H9 (cell line): Measurements from ENCODE around the gene CADPS. TPM values are rescaled to one million over a fixed set of nuclear protein-coding genes. Genes with fewer than 3 reads are reported as not detected.

Experiments used
- DNase-seq: peaks from one replicate; pipeline ENCODE4 v3.0.0-alpha.2; 2017
- H2AFZ ChIP-seq: one replicate; pipeline ENCODE4 v1.6.1; 2013; ENCODE audit warnings: mild to moderate bottlenecking, low read length, control low read depth, moderate library complexity
- H2AK5ac ChIP-seq: 2 replicates; pipeline ENCODE4 v1.6.1; 2013; ENCODE audit warnings: low read length, control low read depth, mixed read lengths; ENCODE audit not compliant: insufficient read length
- H2BK120ac ChIP-seq: one replicate; pipeline ENCODE4 v1.6.1; 2013; ENCODE audit warnings: low read depth, mild to moderate bottlenecking, low read length, control low read depth, inconsistent platforms; ENCODE audit not compliant: poor library complexity, severe bottlenecking
- H2BK12ac ChIP-seq: 2 replicates; pipeline ENCODE4 v1.6.1; 2013; ENCODE audit warnings: low read length, control low read depth, mixed read lengths, low read depth; ENCODE audit not compliant: insufficient read length
- H2BK15ac ChIP-seq: 2 replicates; pipeline ENCODE4 v1.6.1; 2013; ENCODE audit warnings: low read depth, low read length, control low read depth
- H2BK20ac ChIP-seq: one replicate; pipeline ENCODE4 v1.6.1; 2013; ENCODE audit warnings: low read depth, mild to moderate bottlenecking, low read length, control low read depth, inconsistent platforms; ENCODE audit not compliant: poor library complexity, severe bottlenecking
- H2BK5ac ChIP-seq: 2 replicates; pipeline ENCODE4 v1.6.1; 2013; ENCODE audit warnings: low read length, control low read depth, mixed read lengths; ENCODE audit not compliant: insufficient read length
- H3K14ac ChIP-seq: 2 replicates; pipeline ENCODE4 v1.6.1; 2013; ENCODE audit warnings: low read length, control low read depth; ENCODE audit not compliant: insufficient read depth
- H3K18ac ChIP-seq: 2 replicates; pipeline ENCODE4 v1.6.1; 2013; ENCODE audit warnings: low read depth, mild to moderate bottlenecking, mixed read lengths, low read length, control low read depth; ENCODE audit not compliant: insufficient read length
- H3K23ac ChIP-seq: 2 replicates; pipeline ENCODE4 v1.6.1; 2013; ENCODE audit warnings: low read length, control low read depth, mixed read lengths, low read depth; ENCODE audit not compliant: insufficient read length
- H3K23me2 ChIP-seq: 2 replicates; pipeline ENCODE4 v1.6.1; 2013; ENCODE audit warnings: low read depth, mild to moderate bottlenecking, mixed read lengths, low read length, control low read depth; ENCODE audit not compliant: insufficient read length, poor library complexity, severe bottlenecking
- H3K27ac ChIP-seq: 2 replicates; pipeline ENCODE4 v1.5.1; 2013; ENCODE audit warnings: low read length, control low read depth, mixed read lengths, low read depth; ENCODE audit not compliant: insufficient read length
- H3K27me3 ChIP-seq: 2 replicates; pipeline ENCODE4 v1.6.1; 2013; ENCODE audit warnings: low read length, control low read depth, inconsistent platforms; ENCODE audit not compliant: insufficient read depth
- H3K4ac ChIP-seq: 2 replicates; pipeline ENCODE4 v1.6.1; 2013; ENCODE audit warnings: low read depth, mild to moderate bottlenecking, control low read depth, inconsistent platforms, low read length, moderate library complexity
- H3K4me1 ChIP-seq: 2 replicates; pipeline ENCODE4 v1.6.1; 2013; ENCODE audit warnings: low read length, control low read depth, inconsistent platforms; ENCODE audit not compliant: insufficient read depth
- H3K4me2 ChIP-seq: 2 replicates; pipeline ENCODE4 v1.6.1; 2013; ENCODE audit warnings: low read length, control low read depth, mixed read lengths; ENCODE audit not compliant: insufficient read length, insufficient read depth
- H3K56ac ChIP-seq: 2 replicates; pipeline ENCODE4 v1.6.1; 2013; ENCODE audit warnings: low read depth, mild to moderate bottlenecking, mixed read lengths, low read length, control low read depth; ENCODE audit not compliant: insufficient read length
- H3K79me1 ChIP-seq: 2 replicates; pipeline ENCODE4 v1.6.1; 2013; ENCODE audit warnings: low read depth, mild to moderate bottlenecking, moderate library complexity, low read length, control low read depth, inconsistent platforms; ENCODE audit not compliant: insufficient read depth, poor library complexity, severe bottlenecking
- H3K79me2 ChIP-seq: 2 replicates; pipeline ENCODE4 v1.6.1; 2013; ENCODE audit warnings: low read length, control low read depth, inconsistent platforms; ENCODE audit not compliant: insufficient read depth
- H3K9ac ChIP-seq: 2 replicates; pipeline ENCODE4 v1.6.1; 2013; ENCODE audit warnings: low read length, control low read depth, mixed read lengths; ENCODE audit not compliant: insufficient read length; ENCODE audit errors: extremely low read depth
- H3K9me3 ChIP-seq: one replicate; pipeline ENCODE4 v1.6.1; 2013; ENCODE audit warnings: low read depth, low read length, inconsistent platforms; ENCODE audit not compliant: control insufficient read depth
- H3T11ph ChIP-seq: one replicate; pipeline ENCODE4 v1.6.1; 2013; ENCODE audit warnings: mild to moderate bottlenecking, low read length, control low read depth, inconsistent platforms
- H4K20me1 ChIP-seq: one replicate; pipeline ENCODE4 v1.6.1; 2013; ENCODE audit not compliant: control insufficient read depth, insufficient read length, insufficient read depth
- H4K5ac ChIP-seq: 2 replicates; pipeline ENCODE4 v1.6.1; 2013; ENCODE audit warnings: low read depth, mild to moderate bottlenecking, mixed read lengths, low read length, control low read depth; ENCODE audit not compliant: insufficient read length
- H4K8ac ChIP-seq: replicated peaks from 2 replicates; pipeline ENCODE4 v1.6.1; 2013; ENCODE audit warnings: low read length, control low read depth, mixed read lengths, low read depth; ENCODE audit not compliant: insufficient read length
- H4K91ac ChIP-seq: 2 replicates; pipeline ENCODE4 v1.6.1; 2013; ENCODE audit warnings: low read depth, mild to moderate bottlenecking, moderate library complexity, mixed read lengths, low read length, control low read depth; ENCODE audit not compliant: insufficient read length
- H3K27ac Mint-ChIP-seq, 3 experiments: 2 replicates in 2 of 3; 3 replicates in 1 of 3; pipeline ENCODE4 v1.8.0; 2020 to 2021; ENCODE audit warnings: mixed read lengths in 3 of 3, mild to moderate bottlenecking in 1 of 3, moderate library complexity in 1 of 3
- H3K27me3 Mint-ChIP-seq: 2 replicates; pipeline ENCODE4 v1.8.0; 2021; ENCODE audit warnings: low read depth, mild to moderate bottlenecking, moderate library complexity, mixed read lengths
- H3K36me3 Mint-ChIP-seq, 3 experiments: 2 replicates in 2 of 3; 3 replicates in 1 of 3; pipeline ENCODE4 v1.8.0; 2020 to 2021; ENCODE audit warnings: low read depth in 3 of 3, mixed read lengths in 3 of 3; ENCODE audit not compliant: insufficient read depth in 1 of 3
- H3K4me1 Mint-ChIP-seq, 2 experiments: 2 replicates each; pipeline ENCODE4 v1.8.0; 2020; ENCODE audit warnings: mixed read lengths in 2 of 2
- H3K4me3 Mint-ChIP-seq, 2 experiments: 2 replicates in 1 of 2; 3 replicates in 1 of 2; pipeline ENCODE4 v1.8.0; 2020 to 2021; ENCODE audit warnings: mild to moderate bottlenecking in 2 of 2, mixed read lengths in 2 of 2, moderate library complexity in 1 of 2
- H3K9me3 Mint-ChIP-seq, 2 experiments: 2 replicates in 1 of 2; 3 replicates in 1 of 2; pipeline ENCODE4 v1.8.0; 2020; ENCODE audit warnings: mild to moderate bottlenecking in 2 of 2, mixed read lengths in 2 of 2, moderate library complexity in 1 of 2
- WGBS: extraction: QIAGEN DNeasy Blood & Tissue Kit; methylation state at CpG from one replicate; pipeline ENCODE4 v1.1.7; 2013; ENCODE audit warnings: missing lambda C conversion rate, low lambda C conversion rate, mixed read lengths; ENCODE audit not compliant: insufficient read length; ENCODE audit errors: extremely low coverage; 5-methylcytosine and 5-hydroxymethylcytosine counted together
- total RNA-seq: library from RNA; stranded (reverse); gene quantifications from 2 replicates; pipeline ENCODE4 v1.2.1, GENCODE V29; 2021
- TF ChIP-seq, protein P1 (sequence below): fragments of 200-600 bp; sonication (generic); conservative IDR thresholded peaks from 3 replicates; pipeline ENCODE4 v1.8.0; 2021; ENCODE audit warnings: antibody characterized with exemption, mild to moderate bottlenecking

CADPS gene
- total RNA-seq, 1 experiment from 2014 or later: 6.6 TPM

DNA sequence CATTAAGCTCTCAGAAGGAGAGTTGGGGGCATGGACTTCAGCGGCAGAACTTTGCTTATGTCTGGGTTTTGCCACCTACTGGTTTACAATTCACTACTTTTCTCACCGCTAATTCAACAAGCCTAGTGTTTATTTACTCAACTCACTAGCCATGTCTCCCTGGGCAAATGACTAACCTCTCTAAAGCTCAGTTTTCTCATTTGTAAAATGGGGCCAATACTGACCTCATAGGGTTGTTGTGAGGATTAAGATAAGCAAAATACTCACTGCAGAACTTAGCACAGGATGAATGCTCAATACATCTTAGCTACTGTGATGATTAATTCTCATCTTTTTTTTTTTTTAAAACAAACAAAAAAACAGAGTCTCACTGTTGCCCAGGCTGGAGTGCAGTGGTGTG is 106.3 kb downstream of the CADPS start:
- H3K27ac ChIP-seq: no peak overlapping the region
- H3K14ac ChIP-seq: no peak overlapping the region
- H4K5ac ChIP-seq: no peak overlapping the region
- H4K8ac ChIP-seq: no peak overlapping the region
- no peak overlapping the region for H2BK5ac ChIP-seq
- no peak overlapping the region for H2BK12ac ChIP-seq
- no peak for DNase-seq
- H3K9me3 ChIP-seq: no peaks in the 10 kb centered on the region
- no peak overlapping the region for H3K4me2 ChIP-seq
- H3K27me3 Mint-ChIP-seq: no peaks in the 10 kb centered on the region
- no peaks in the 10 kb centered on the region for H3K23me2 ChIP-seq
- TF ChIP-seq, protein P1, sequence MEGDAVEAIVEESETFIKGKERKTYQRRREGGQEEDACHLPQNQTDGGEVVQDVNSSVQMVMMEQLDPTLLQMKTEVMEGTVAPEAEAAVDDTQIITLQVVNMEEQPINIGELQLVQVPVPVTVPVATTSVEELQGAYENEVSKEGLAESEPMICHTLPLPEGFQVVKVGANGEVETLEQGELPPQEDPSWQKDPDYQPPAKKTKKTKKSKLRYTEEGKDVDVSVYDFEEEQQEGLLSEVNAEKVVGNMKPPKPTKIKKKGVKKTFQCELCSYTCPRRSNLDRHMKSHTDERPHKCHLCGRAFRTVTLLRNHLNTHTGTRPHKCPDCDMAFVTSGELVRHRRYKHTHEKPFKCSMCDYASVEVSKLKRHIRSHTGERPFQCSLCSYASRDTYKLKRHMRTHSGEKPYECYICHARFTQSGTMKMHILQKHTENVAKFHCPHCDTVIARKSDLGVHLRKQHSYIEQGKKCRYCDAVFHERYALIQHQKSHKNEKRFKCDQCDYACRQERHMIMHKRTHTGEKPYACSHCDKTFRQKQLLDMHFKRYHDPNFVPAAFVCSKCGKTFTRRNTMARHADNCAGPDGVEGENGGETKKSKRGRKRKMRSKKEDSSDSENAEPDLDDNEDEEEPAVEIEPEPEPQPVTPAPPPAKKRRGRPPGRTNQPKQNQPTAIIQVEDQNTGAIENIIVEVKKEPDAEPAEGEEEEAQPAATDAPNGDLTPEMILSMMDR: no peak
- H2AFZ ChIP-seq: no peak overlapping the region
- H3K9me3 Mint-ChIP-seq: no peaks in the 10 kb centered on the region
- no peak overlapping the region for H3K18ac ChIP-seq
- H3K36me3 Mint-ChIP-seq: no peaks in the 10 kb centered on the region
- H3K79me1 ChIP-seq: no peaks in the 10 kb centered on the region
- H3K4me3 Mint-ChIP-seq: no peak overlapping the region
- H3T11ph ChIP-seq: no peak overlapping the region
- no CpG with 5 or more reads among the region's 2 CpGs for WGBS
- no peaks in the 10 kb centered on the region for H4K20me1 ChIP-seq
- H3K4me1 ChIP-seq: no peaks in the 10 kb centered on the region
- no peaks in the 10 kb centered on the region for H3K79me2 ChIP-seq
- no peak overlapping the region for H3K4ac ChIP-seq
- no peak overlapping the region for H3K56ac ChIP-seq
- no peak overlapping the region for H2BK15ac ChIP-seq
- no peaks in the 10 kb centered on the region for H3K4me1 Mint-ChIP-seq
- no peak overlapping the region for H3K23ac ChIP-seq
- H3K27me3 ChIP-seq: no peaks in the 10 kb centered on the region
- H2AK5ac ChIP-seq: no peak overlapping the region
- H4K91ac ChIP-seq: no peak overlapping the region
- no peak overlapping the region for H2BK120ac ChIP-seq
- H3K9ac ChIP-seq: no peak overlapping the region
- H3K27ac Mint-ChIP-seq: no peak overlapping the region
- H2BK20ac ChIP-seq: no peak overlapping the region
